Left hindlimb (tissue), 1 donor: ENCODE results near the gene KCNIP3.

Experiments
- DNase-seq: peaks from one replicate; pipeline ENCODE4 v3.0.0-alpha.2; 2018

KCNIP3 gene

GRCh38 chr2:95275151-95275515 is 22.0 kb upstream of the KCNIP3 start:
- no peak for DNase-seq

GRCh38 chr2:95275601-95276243 is 21.4 kb upstream of the KCNIP3 start:
- no peak for DNase-seq

- DNase-seq, result no peak
These were observed 20.8 kb upstream of the KCNIP3 start for GRCh38 chr2:95276244-95276887.

GRCh38 chr2:95276888-95277245 is 20.3 kb upstream of the KCNIP3 start:
- no peak for DNase-seq

- DNase-seq, result no peak
These were observed 19.8 kb upstream of the KCNIP3 start for GRCh38 chr2:95277246-95277906.

GRCh38 chr2:95278051-95278471 is 19.1 kb upstream of the KCNIP3 start:
- no peak for DNase-seq

GRCh38 chr2:95278637-95279225 is 18.4 kb upstream of the KCNIP3 start:
- no peak for DNase-seq

- no peak for DNase-seq
These were observed 17.6 kb upstream of the KCNIP3 start for GRCh38 chr2:95279435-95280035.

GRCh38 chr2:95281071-95281470 is 16.1 kb upstream of the KCNIP3 start:
- no peak for DNase-seq

GRCh38 chr2:95281786-95282185 is 15.4 kb upstream of the KCNIP3 start:
- no peak for DNase-seq

GRCh38 chr2:95282458-95282857 is 14.7 kb upstream of the KCNIP3 start:
- no peak for DNase-seq

- DNase-seq, result no peak
These were observed 13.6 kb upstream of the KCNIP3 start for GRCh38 chr2:95283562-95283961.

GRCh38 chr2:95284886-95285541 is 12.1 kb upstream of the KCNIP3 start:
- no peak for DNase-seq

GRCh38 chr2:95285542-95285932 is 11.6 kb upstream of the KCNIP3 start:
- no peak for DNase-seq

GRCh38 chr2:95287336-95287735 is 9.8 kb upstream of the KCNIP3 start:
- DNase-seq, result no peak

GRCh38 chr2:95287806-95288205 is 9.3 kb upstream of the KCNIP3 start:
- DNase-seq, result no peak

GRCh38 chr2:95289253-95289652 is 7.9 kb upstream of the KCNIP3 start:
- no peak for DNase-seq

- no peak for DNase-seq
These were observed 5.9 kb upstream of the KCNIP3 start for GRCh38 chr2:95291222-95291621.

GRCh38 chr2:95292623-95293260 is 4.4 kb upstream of the KCNIP3 start:
- no peak for DNase-seq

- no peak for DNase-seq
These were observed 2.4 kb upstream of the KCNIP3 start for GRCh38 chr2:95294579-95295250.

GRCh38 chr2:95295376-95295775 is 1.8 kb upstream of the KCNIP3 start:
- no peak for DNase-seq

- DNase-seq, result no peak
These were observed 1.1 kb upstream of the KCNIP3 start for GRCh38 chr2:95296011-95296410.
